HEK293T (cell line): Measurements from ENCODE around the gene COX5B.

ENCODE experiments used
- ARNT ChIP-seq: fragments of 450-650 bp; IDR thresholded peaks from 2 replicates; pipeline ENCODE4 v1.6.1; 2017; ENCODE audit warnings: mild to moderate bottlenecking
- BHLHE40 ChIP-seq: fragments of 450-650 bp; IDR thresholded peaks from 2 replicates; pipeline ENCODE4 v1.6.1; 2016; ENCODE audit warnings: mild to moderate bottlenecking, moderate library complexity, borderline replicate concordance
- CTBP1 ChIP-seq: fragments of 450-650 bp; IDR thresholded peaks from 2 replicates; pipeline ENCODE4 v1.6.1; 2016; ENCODE audit warnings: borderline replicate concordance
- ELF4 ChIP-seq: fragments of 450-650 bp; IDR thresholded peaks from 2 replicates; pipeline ENCODE4 v1.6.1; 2017; ENCODE audit warnings: antibody characterized with exemption
- FOXA1 ChIP-seq: fragments of 450-650 bp; IDR thresholded peaks from 2 replicates; pipeline ENCODE4 v1.6.1; 2016; ENCODE audit warnings: mild to moderate bottlenecking
- FOXK2 ChIP-seq: fragments of 450-650 bp; IDR thresholded peaks from 2 replicates; pipeline ENCODE4 v1.6.1; 2016; ENCODE audit warnings: mild to moderate bottlenecking
- L3MBTL2 ChIP-seq: fragments of 450-650 bp; conservative IDR thresholded peaks from 2 replicates; pipeline ENCODE4 v1.6.1; 2016; ENCODE audit warnings: mild to moderate bottlenecking
- NFRKB ChIP-seq: fragments of 450-650 bp; IDR thresholded peaks from 2 replicates; pipeline ENCODE4 v1.6.1; 2016; ENCODE audit warnings: mild to moderate bottlenecking, moderate library complexity
- SP1 ChIP-seq: fragments of 450-650 bp; IDR thresholded peaks from 2 replicates; pipeline ENCODE4 v1.6.1; 2017
- SUZ12 ChIP-seq: fragments of 450-650 bp; IDR thresholded peaks from 2 replicates; pipeline ENCODE4 v1.6.1; 2016; ENCODE audit warnings: mild to moderate bottlenecking
- TARDBP ChIP-seq: fragments of 450-650 bp; IDR thresholded peaks from 2 replicates; pipeline ENCODE4 v1.6.1; 2016
- ZNF384 ChIP-seq: fragments of 450-650 bp; IDR thresholded peaks from 2 replicates; pipeline ENCODE4 v1.6.1; 2016

DNA sequence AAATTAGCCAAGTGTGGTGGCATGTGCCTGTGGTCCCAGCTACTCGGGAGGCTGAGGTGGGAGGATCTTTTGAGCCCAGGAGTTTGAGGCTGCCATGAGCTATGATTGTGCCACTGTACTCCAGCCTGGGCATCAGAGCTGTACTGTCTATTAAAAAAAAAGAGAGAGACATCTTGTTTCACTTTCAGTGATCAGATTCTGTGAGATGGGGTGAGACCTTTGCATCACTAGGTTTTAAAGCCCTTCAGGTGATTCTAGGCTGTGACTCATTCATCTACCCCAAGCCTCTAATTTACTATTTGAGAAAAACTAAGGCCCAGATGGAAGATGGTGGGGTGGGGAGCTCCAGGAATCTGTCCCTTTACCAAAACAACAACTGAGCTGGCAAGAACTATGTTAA is 30.8 kb downstream of the COX5B start:
- no peak for TF ChIP-seq ZNF384
- no peak for TF ChIP-seq FOXA1
- no peak for TF ChIP-seq SP1
- no peak for TF ChIP-seq BHLHE40
- no peak for TF ChIP-seq TARDBP
- TF ChIP-seq FOXK2 = no peak
- TF ChIP-seq SUZ12 = no peak
- TF ChIP-seq L3MBTL2 = no peak
- TF ChIP-seq ARNT = no peak
- TF ChIP-seq NFRKB = no peak
- TF ChIP-seq ELF4 = no peak
- no peak for TF ChIP-seq CTBP1
